CD4-positive, alpha-beta T cell treated with Interleukin-12 subunit alpha and Interleukin-12 subunit beta, for 1 hour (primary cell): ENCODE data around the gene EMP1.

Experiments
- DNase-seq: peaks from one replicate; pipeline ENCODE4 v3.0.0-alpha.2; 2020

EMP1 gene

GRCh38 chr12:13196130-13196921 lies at the start of gene EMP1:
Gene EMP1 (plus strand): TSS chr12:13196726. CDS start chr12:13211511, 14,785 bp downstream.
- DNase-seq, result peak; percentile 74

DNA sequence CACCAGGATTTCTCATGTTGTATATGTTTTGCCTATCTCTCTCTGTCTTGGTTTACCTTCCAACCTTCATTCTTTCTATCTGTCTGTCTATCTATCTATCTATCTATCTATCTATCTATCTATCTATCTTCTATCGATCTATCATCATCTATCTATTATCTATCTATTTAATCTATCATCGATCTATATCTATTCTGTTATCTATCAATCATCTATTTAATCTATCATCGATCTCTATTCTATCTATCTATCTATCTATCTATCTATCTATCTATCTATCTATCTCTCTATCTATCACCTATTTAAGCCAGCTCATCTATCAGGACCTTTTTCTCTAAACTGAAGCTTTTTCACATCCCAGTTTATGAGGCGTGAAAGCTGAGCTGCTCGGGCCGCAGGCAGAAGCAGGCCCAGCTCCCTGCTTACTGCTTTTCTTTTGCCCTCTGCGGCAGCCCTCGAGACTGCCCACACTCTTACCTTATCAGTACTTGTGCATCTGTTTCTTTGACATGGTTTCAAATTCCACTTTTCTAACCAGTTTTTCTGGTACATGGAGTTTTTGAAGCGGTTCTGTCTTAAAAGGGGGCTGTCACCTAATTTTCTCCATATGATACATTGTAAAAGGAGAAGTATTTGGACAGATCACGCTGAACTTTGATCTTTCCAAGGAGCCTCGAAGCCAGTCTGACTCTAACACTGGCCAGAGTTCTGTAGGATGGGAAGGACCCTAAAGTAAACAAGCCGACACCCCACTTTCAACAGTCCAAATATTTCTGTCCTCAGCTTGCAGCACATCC lies 48.6 kb upstream of the EMP1 start:
- no peak for DNase-seq

DNA sequence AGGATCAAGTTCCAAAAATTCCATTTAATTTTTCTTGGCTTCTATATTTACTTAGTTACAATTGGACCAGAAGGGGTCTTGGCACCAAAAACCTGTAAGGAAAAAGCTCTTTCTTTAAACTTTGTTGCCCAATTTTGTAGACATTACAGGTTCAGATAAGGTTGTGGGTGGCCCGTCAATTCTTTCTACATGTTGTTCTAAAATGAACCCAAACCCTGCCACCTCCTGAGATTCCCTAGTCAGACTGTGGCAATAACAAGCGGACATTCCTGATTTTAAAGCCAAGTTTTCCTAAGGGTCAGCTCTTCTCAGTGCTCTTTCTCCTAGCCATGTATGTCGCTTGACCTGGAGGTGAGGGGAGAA lies 48.1 kb upstream of the EMP1 start:
- no peak for DNase-seq

DNA sequence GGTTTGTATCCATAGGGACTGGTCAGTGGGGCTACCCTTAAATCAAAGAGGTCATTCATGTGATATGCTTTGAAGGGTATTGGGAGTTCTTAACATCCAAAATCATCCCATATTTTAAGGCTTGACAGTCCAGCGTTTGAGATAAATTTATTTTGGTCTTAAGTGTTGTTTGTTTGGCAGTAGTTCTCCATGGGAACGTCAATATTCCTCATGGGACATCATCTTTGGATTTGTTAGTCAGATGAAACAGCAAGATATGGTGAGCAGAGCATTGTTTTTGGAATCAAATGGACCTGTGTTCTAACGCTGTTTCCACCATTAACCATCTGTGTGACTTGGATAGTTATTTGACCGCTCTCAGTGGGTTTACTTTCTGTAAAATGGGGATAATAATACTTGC lies 47.1 kb upstream of the EMP1 start:
- no peak for DNase-seq

DNA sequence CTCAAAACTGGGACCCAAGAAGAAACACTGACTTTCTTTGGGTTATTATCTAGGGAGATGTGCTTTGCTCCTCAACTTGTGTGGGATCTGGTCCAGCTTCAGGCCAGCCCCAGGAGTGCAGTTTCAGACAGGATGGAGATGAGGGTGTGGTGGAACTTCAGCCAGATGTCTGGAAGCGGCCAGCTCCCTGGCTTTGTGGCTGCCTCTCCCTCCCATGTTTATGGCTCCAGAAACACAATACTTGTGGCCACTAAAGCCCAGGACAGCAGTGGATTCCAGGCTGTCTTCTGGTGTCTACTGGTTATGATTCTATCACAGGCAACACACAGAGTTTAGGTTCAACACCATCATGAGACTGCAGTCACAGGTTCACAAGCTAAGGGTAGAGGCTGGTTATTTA lies 44.2 kb upstream of the EMP1 start:
- DNase-seq, result no peak

- no peak for DNase-seq
These were observed 43.8 kb upstream of the EMP1 start for GRCh38 chr12:13152756-13153155.

GRCh38 chr12:13153180-13153579 lies 43.3 kb upstream of the EMP1 start:
- DNase-seq, result no peak

DNA sequence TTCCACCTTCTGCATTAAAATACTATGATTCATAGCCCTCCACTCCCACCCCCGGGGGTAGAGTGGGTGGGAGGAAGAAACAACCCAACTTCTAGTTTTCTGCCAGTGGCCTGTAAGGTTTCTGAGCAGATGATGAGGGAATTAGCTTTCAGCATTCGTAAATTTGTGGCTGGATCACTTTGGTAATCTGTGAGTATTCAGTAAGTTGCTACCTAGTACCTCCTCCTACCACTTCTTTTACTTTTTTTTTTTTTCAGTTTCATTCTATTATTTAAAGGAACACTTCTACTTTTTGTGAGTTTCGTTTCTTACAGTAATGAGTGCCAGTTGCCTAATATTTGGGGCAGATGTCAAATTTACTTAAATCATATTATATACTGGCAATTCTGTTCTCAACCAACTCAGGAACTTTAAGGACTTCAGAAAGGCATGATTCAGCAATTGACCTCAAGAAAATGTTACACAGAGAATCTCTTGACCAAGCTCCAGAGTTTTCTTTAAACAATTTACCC lies 42.4 kb upstream of the EMP1 start:
- DNase-seq, result no peak

DNA sequence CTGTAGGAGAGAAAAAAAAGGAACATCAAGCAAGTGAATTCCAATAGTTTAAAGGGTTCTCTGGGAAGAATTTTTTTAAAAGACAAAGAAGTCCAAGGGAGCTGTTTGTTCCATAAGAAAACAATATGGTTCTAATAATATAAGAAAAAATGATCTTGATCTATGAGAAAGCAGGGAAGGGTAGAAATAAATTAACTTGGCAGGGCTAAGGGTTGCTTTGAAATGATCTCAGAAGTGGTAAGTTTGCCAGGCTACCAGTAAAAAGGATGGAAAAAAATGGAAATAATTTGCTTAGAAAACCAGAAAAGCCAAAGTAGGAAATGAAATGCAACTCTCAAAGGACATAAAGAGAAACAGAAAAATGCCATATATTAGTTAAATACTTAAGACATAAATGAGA lies 41.7 kb upstream of the EMP1 start:
- no peak for DNase-seq

DNA sequence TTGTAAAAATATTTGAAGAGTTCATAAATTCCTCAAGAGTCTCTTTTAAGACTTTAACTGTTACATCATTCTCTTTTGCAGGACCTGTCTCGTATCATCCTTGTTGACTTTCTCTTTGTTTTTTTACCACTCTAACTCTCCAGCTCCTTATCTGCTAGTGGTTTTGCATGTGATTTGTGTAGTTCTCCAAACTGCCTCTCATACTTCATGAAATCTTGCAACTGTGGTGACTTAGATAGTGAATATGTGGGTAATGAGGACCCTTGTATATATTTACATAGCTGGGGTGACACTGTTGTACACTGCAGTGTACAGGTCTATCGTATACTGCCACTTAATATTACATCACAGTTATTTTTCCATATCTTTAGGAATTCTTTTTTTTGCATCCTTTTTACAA lies 40.2 kb upstream of the EMP1 start:
- no peak for DNase-seq

- no peak for DNase-seq
These were observed 35.4 kb upstream of the EMP1 start for GRCh38 chr12:13161172-13161571.

DNA sequence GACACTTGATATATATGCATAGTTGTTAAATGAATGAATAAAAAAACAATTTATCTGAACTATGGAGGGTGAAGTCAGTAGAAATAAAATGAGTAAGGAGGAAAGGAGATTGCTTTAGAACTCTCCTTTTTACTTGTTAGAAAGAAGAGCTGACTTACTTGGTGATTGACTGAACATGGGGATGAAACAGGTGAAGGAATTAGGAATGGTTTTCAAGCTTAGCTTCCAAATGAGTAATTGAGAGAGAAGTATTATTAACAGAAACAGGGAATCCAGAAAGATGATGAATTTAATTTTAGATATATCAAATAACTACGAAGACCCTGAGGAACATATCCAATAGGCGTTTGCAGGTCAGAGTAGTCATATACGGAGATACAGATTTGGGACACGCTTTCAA lies 33.6 kb upstream of the EMP1 start:
- no peak for DNase-seq

- DNase-seq, result no peak
These were observed 32.5 kb upstream of the EMP1 start for GRCh38 chr12:13163868-13164635.

DNA sequence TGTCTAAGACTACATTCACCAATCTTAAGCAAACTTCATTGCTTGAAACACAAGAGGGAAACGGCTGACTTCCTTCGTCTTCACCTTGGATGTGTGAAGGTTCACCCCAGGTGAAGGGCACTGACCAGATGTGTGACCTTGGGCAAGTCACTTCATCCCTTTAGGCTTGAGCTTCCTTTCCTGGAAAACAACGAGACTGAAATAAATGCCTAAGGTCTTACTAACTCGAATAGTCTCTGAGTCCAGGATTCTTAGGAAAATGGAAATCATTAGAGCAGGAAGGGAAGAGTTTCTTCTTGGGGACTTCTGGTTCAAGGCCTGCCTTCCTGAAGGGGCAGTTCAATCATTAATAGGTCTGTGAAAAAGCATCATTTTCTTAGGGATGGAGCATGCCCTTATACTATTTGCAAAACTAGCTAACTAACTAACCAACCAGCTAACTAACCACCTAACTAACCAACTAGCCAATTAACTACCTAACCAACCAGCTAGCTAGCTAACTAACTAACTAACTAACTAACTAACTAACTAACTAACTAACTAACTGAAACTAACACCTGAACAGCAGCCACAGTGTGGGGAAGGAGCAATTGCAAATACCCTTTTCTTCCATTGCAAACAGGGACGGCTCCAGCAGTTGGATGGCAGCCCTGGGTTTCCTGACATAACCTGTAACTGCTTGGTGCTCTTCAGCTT lies 31.5 kb upstream of the EMP1 start:
- no peak for DNase-seq

DNA sequence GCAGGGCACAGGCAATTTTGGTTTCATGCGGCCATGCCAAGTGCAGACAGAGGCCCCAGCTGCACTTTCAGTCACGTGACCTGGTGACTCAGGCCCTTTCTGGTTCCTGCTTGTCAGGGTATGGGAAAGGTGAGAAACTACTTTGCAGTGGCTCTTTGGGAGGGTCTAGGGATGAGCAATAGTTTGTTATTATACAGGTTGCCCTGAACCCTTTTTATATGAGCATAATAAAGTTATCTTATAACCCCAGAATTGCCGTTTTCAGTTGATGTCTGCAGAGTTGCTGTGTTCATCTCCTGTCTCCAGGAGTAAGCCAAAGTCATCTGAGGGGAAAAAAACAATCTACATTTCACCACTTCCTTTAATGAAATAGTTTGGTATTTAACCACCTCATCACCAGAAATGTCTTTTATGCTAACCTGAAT lies 30.9 kb upstream of the EMP1 start:
- DNase-seq, result peak; percentile 56

DNA sequence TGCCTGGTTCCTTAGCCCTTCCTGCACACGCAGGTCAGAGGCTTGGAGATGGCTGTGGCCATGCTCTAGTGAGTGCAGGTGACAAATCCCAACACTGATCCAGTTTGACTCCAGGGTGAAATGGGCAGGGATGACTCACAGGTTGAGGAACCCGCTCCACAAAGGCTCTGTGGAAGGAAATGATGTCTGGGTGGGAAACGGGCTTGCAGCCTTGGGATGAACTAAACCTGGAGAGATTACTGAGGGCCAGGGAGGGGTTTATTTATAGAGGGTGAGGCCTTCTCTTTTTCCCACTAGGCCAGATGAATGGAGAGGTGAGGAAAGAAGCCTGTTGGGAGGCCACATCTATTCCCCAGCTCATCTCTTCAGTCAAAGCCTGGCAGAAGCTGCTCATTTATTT lies 29.3 kb upstream of the EMP1 start:
- no peak for DNase-seq

GRCh38 chr12:13167906-13168305 lies 28.6 kb upstream of the EMP1 start:
- no peak for DNase-seq

DNA sequence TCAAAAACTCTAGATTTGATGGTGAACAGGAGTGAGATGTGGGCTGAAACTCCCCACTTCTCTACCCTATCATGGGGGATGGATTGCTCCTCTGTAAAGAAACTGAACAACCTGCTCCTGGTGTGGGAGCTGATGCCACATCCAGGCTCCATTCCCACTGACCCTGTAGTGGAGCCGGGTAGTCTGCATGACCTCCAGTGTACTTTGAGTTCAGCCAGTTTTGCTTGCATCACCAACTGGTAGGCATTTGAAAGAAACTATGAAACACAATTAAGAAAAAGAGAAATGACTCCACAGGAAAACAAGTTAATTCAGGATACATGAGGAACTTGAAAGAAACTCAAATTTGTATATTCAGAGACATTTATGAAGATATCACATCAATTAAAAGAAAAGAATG lies 27.3 kb upstream of the EMP1 start:
- no peak for DNase-seq

DNA sequence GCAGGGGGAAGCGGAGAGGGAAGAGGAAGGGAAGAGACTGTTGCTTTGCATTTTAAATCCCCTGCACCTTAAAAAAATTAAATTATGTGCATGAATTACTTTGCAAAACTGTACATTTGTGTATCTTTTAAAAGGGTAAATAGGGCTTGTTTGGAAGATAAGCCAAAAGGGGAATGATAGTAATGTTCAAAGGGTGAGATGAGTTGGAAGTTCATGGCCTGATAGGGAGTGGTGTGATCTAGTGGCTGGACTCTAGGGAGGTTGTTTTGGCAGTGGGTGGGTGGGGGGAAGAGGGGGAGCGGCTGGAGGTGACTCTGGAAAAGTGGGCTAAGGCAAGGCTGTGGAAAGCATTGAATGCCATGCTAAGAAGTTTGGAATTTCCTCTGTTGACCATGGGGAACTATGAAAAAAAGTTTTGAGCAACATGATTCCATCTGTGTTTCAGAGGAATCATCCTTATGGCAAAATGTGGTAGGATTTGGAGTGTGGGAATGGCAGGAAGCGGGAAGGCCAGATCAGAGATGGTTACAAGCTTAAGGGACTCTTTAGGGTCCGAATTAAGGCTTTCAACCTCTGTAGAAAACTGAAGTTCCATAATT lies 25.5 kb upstream of the EMP1 start:
- DNase-seq, result no peak

DNA sequence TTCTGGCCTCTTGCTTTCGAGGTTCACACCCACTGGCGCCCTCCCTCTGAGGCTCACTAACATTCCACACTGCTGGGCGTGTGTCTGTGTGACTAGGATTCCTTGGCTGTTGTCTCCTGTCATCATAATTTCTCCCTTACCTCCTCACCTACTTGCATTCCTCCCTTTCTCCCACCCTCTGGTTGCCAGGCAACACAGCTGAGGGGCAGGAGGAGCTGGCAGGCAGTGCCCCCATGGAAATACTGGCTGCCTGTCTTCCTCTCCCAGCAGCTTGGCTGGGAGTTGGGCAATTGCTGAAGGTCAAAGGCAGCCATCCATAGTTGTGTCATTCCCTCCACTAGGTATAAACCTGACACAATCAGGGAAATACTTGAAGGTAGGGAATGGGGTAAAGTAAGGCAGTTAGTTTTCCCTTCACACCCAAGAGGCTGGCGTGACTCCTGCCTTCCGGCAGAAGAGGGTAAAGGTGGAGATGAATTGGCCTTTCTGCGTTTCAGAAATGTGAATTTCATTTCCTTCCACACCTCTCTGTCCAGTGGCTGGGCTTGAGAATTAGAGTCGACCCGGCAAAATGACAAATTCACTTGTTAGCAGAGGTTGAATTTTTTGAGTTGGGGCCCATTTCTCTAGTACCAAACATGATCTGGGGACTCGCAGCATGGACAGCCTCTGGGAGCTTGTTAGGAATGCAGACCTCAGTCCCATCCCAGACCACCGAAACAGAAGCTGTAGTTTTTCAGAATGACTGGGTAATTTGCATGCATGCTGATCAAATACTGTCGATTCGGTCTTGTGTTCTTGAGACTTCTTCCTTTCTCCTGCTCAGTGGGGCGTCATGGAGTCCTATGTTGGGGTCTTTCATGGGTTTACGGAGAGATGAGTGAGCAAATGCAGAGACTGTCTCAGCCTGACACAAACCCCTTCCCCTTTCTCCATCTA lies 24.3 kb upstream of the EMP1 start:
- DNase-seq, result no peak
